ENCODE measurements around the gene TMEM272.

DNA sequence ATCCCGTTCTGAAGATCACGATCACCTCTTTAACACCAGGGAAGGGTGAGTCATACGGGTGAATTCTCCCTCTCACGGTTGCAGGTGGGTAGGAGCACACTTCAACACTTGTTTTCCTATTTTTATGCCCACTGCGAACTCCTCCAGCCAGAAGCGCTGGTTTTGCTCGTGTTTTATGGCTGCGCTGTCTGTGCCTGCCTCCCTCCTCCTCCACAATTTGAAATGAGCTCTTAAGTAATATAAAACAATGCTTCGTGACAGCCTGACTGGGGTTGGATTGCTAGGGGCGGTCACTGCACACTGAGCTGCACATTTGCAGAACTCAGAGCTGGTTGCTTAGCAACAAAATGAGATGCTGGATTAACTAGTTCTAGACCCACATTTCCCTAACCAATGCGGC is 29.7 kb upstream of the TMEM272 start:
- TF ChIP-seq, protein P1, sequence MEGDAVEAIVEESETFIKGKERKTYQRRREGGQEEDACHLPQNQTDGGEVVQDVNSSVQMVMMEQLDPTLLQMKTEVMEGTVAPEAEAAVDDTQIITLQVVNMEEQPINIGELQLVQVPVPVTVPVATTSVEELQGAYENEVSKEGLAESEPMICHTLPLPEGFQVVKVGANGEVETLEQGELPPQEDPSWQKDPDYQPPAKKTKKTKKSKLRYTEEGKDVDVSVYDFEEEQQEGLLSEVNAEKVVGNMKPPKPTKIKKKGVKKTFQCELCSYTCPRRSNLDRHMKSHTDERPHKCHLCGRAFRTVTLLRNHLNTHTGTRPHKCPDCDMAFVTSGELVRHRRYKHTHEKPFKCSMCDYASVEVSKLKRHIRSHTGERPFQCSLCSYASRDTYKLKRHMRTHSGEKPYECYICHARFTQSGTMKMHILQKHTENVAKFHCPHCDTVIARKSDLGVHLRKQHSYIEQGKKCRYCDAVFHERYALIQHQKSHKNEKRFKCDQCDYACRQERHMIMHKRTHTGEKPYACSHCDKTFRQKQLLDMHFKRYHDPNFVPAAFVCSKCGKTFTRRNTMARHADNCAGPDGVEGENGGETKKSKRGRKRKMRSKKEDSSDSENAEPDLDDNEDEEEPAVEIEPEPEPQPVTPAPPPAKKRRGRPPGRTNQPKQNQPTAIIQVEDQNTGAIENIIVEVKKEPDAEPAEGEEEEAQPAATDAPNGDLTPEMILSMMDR (conservative IDR thresholded peaks at IDR 0.05; ENCODE audit: low read depth in 2 of 2), result no peak
- TF ChIP-seq EZH2 (IDR thresholded peaks at IDR 0.05; ENCODE audit: low read depth, unreplicated experiment) (no peak), ZNF331 (CRISPR knock-in tag; IDR thresholded peaks at IDR 0.05; ENCODE audit: low read depth) (no peak), EZH2phosphoT487 (IDR thresholded peaks at IDR 0.05; ENCODE audit: unreplicated experiment) (no peak), NANOG (IDR thresholded peaks at IDR 0.05; ENCODE audit: borderline replicate concordance) (no peak), POLR2AphosphoS5 (IDR thresholded peaks at IDR 0.05; ENCODE audit: low read depth) (no peak), REST (IDR thresholded peaks at IDR 0.05; ENCODE audit: unreplicated experiment) (no peak)

Data from GM23338 (cell line).